ENCODE data around the gene GRIP2.

GRIP2 gene

DNA sequence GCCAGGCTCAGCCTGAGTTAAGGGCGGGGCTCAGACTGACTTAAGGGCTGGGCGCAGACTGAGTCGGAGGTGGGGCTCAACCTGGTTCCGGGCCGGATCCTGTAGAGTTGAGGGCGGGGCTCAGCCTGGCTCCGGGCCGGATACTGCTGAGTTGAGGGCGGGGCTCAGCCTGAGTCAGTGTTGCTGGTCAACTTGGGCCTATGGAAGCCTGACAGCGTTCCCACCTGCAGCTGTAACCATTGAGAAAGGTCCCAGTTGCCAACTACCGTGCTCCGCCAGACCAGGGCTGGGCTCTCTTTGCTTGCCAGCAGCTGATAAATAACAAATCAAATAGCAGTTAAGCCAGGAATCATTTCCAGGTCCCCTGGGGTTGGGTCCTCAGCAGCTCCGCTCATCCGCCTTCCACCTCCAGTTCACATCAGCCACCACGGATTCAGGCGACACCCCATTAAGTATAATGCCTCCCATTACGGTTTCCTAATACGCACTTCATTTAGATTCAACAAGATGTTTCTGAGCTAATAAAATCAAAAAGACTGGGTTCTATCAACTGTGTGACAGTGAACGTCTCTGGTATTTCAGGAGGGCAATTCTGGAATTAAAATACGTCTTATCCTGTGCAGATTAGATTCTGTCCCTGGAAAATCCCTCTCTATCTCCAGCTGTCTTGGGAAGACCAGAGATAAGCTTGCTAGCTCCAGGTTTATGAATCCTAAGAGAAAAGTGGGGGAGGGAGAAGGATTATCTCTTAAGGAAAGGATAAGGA, 7.3 kb downstream of the GRIP2 start:
- Histone ChIP-seq H3F3A (ENCODE audit: insufficient read depth, low read length) (no peaks in the 10 kb centered on the region), H3K4me3 (ENCODE audit: low read depth, low read length, poor library complexity, severe bottlenecking) (no peak overlapping the region), H3K27me3 (ENCODE audit: insufficient read depth, low read length) (0 out of 2 replicates have a peak, but pooled peaks cover 9% of the 10 kb centered on the region), H2AFZ (ENCODE audit: low read length) (no peak overlapping the region), H3K9me3 (ENCODE audit: low read length) (no peaks in the 10 kb centered on the region), H3K9ac (ENCODE audit: low read length) (no peak overlapping the region), H3K4me2 (ENCODE audit: low read length) (no peak overlapping the region), H3K9me2 (ENCODE audit: low read depth, low read length) (no peaks in the 10 kb centered on the region), H3K36me3 (ENCODE audit: insufficient read depth, low read length) (no peaks in the 10 kb centered on the region), H3K4me1 (ENCODE audit: insufficient read depth, low read length, severe bottlenecking) (no peaks in the 10 kb centered on the region), H4K20me1 (ENCODE audit: insufficient read depth, low read length) (no peaks in the 10 kb centered on the region), H3K27ac (ENCODE audit: low read depth, low read length, poor library complexity, severe bottlenecking) (no peak overlapping the region), H3K79me2 (ENCODE audit: insufficient read depth, low read length) (no peaks in the 10 kb centered on the region)
- no peak for TF ChIP-seq EZH2 (IDR thresholded peaks at IDR 0.05; ENCODE audit: borderline replicate concordance, low read length)
- TF ChIP-seq, protein P1, sequence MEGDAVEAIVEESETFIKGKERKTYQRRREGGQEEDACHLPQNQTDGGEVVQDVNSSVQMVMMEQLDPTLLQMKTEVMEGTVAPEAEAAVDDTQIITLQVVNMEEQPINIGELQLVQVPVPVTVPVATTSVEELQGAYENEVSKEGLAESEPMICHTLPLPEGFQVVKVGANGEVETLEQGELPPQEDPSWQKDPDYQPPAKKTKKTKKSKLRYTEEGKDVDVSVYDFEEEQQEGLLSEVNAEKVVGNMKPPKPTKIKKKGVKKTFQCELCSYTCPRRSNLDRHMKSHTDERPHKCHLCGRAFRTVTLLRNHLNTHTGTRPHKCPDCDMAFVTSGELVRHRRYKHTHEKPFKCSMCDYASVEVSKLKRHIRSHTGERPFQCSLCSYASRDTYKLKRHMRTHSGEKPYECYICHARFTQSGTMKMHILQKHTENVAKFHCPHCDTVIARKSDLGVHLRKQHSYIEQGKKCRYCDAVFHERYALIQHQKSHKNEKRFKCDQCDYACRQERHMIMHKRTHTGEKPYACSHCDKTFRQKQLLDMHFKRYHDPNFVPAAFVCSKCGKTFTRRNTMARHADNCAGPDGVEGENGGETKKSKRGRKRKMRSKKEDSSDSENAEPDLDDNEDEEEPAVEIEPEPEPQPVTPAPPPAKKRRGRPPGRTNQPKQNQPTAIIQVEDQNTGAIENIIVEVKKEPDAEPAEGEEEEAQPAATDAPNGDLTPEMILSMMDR (IDR thresholded peaks at IDR 0.05; ENCODE audit: low read length): no peak

DNA sequence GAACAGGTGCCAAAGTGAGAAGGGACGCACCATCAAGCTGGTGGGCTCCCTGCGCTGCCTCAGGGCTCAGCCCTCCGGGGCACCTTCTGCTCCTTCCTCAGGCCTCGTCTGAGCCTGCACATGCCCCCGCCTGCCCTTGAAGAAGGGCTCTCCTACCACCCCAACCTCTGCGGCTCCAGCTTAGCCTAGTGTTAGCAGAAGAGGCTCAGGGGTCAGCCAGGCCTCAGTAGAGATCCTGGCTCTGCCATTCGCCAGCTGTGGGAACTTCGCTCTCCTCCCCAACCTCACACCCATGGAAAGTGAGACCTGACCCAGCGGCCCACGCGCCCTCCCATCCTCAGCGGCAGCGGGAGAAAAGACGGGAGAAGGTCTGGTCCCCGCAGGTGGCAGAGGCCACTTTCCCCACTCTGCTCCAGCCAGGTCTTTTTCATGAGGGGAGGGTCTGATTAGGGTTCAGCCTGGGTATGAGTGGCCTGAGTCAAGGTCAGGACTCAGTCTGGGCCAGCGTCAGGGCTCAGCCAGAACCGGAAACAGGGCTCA, 8.2 kb downstream of the GRIP2 start:
- Histone ChIP-seq H3K4me2 (ENCODE audit: low read length) (no peak overlapping the region), H3F3A (ENCODE audit: insufficient read depth, low read length) (no peaks in the 10 kb centered on the region), H3K36me3 (ENCODE audit: insufficient read depth, low read length) (no peaks in the 10 kb centered on the region), H3K4me1 (ENCODE audit: insufficient read depth, low read length, severe bottlenecking) (no peaks in the 10 kb centered on the region), H3K4me3 (ENCODE audit: low read depth, low read length, poor library complexity, severe bottlenecking) (no peak overlapping the region), H3K79me2 (ENCODE audit: insufficient read depth, low read length) (no peaks in the 10 kb centered on the region), H3K9me3 (ENCODE audit: low read length) (no peaks in the 10 kb centered on the region), H3K27me3 (ENCODE audit: insufficient read depth, low read length) (0 out of 2 replicates have a peak, but pooled peaks cover 9% of the 10 kb centered on the region), H4K20me1 (ENCODE audit: insufficient read depth, low read length) (no peaks in the 10 kb centered on the region), H3K9ac (ENCODE audit: low read length) (no peak overlapping the region), H3K27ac (ENCODE audit: low read depth, low read length, poor library complexity, severe bottlenecking) (no peak overlapping the region), H3K9me2 (ENCODE audit: low read depth, low read length) (no peaks in the 10 kb centered on the region), H2AFZ (ENCODE audit: low read length) (no peak overlapping the region)
- TF ChIP-seq, protein P1 (IDR thresholded peaks at IDR 0.05; ENCODE audit: low read length): no peak
- no peak for TF ChIP-seq EZH2 (IDR thresholded peaks at IDR 0.05; ENCODE audit: borderline replicate concordance, low read length)

DNA sequence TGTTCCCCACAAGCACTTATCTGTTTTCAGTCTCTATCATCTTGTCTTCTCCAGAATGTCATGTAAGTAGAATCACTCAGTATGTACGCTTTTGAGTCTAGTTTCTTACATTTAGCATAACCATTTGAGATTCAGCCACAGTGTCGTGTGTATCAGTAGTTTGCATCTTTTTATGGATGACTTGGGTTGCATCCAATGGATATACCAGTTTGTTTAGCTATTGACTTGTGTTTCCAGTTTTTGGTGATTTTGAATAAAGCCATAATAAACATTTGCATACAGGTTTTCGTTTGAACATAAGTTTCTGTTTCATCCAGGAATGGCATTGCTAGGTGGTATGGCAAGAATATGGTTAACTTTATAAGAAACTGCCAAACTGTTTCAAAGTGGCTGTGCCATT, 12.1 kb downstream of the GRIP2 start:
- no peaks in the 10 kb centered on the region for H3K4me1 ChIP-seq (ENCODE audit: insufficient read depth, low read length, severe bottlenecking)
- H3F3A ChIP-seq (ENCODE audit: insufficient read depth, low read length): no peaks in the 10 kb centered on the region
- no peak for TF ChIP-seq EZH2 (IDR thresholded peaks at IDR 0.05; ENCODE audit: borderline replicate concordance, low read length)
- TF ChIP-seq, protein P1 (IDR thresholded peaks at IDR 0.05; ENCODE audit: low read length): no peak
- H3K9me3 ChIP-seq (ENCODE audit: low read length): no peaks in the 10 kb centered on the region
- H4K20me1 ChIP-seq (ENCODE audit: insufficient read depth, low read length): no peaks in the 10 kb centered on the region
- H2AFZ ChIP-seq (ENCODE audit: low read length): no peak overlapping the region
- no peak overlapping the region for H3K4me2 ChIP-seq (ENCODE audit: low read length)
- no peak overlapping the region for H3K9ac ChIP-seq (ENCODE audit: low read length)
- no peaks in the 10 kb centered on the region for H3K79me2 ChIP-seq (ENCODE audit: insufficient read depth, low read length)
- H3K27ac ChIP-seq (ENCODE audit: low read depth, low read length, poor library complexity, severe bottlenecking): no peak overlapping the region
- no peaks in the 10 kb centered on the region for H3K9me2 ChIP-seq (ENCODE audit: low read depth, low read length)
- H3K27me3 ChIP-seq (ENCODE audit: insufficient read depth, low read length): 0 out of 2 replicates have a peak, but pooled peaks cover 11% of the 10 kb centered on the region
- no peaks in the 10 kb centered on the region for H3K36me3 ChIP-seq (ENCODE audit: insufficient read depth, low read length)
- no peak overlapping the region for H3K4me3 ChIP-seq (ENCODE audit: low read depth, low read length, poor library complexity, severe bottlenecking)

Measured in OCI-LY1 (cell line).